Ectodermal cell (in vitro differentiated cells): ENCODE measurements around the gene TTC1.

Experiments used
- H3K27ac ChIP-seq: 2 replicates; pipeline ENCODE4 v1.7.0; 2013; ENCODE audit warnings: mild to moderate bottlenecking, low read depth, low read length; ENCODE audit not compliant: insufficient read depth, poor library complexity, severe bottlenecking
- H3K27me3 ChIP-seq: 2 replicates; pipeline ENCODE4 v1.7.0; 2013; ENCODE audit warnings: mild to moderate bottlenecking, low read length; ENCODE audit not compliant: insufficient read depth, control insufficient read depth, poor library complexity, severe bottlenecking
- H3K36me3 ChIP-seq: one replicate; pipeline ENCODE4 v1.7.0; 2013; ENCODE audit warnings: low read length; ENCODE audit not compliant: control insufficient read depth, insufficient read depth
- H3K4me1 ChIP-seq: one replicate; pipeline ENCODE4 v1.7.0; 2013; ENCODE audit warnings: low read length; ENCODE audit not compliant: control insufficient read depth, insufficient read depth
- H3K4me3 ChIP-seq: 2 replicates; pipeline ENCODE4 v1.7.0; 2013; ENCODE audit warnings: low read depth, low read length, control low read depth; ENCODE audit not compliant: insufficient read depth
- H3K9me3 ChIP-seq: 2 replicates; pipeline ENCODE4 v1.7.0; 2013; ENCODE audit warnings: mild to moderate bottlenecking, low read length, moderate library complexity; ENCODE audit not compliant: control insufficient read depth
- WGBS, 2 experiments: methylation state at CpG; one replicate each; pipeline ENCODE4 v1.1.7; 2013; ENCODE audit warnings: missing lambda C conversion rate in 2 of 2; 5-methylcytosine and 5-hydroxymethylcytosine counted together

The TTC1 gene

GRCh38 chr5:160082614-160083500 lies 73.9 kb downstream of the TTC1 start:
- Histone ChIP-seq H3K27ac (peak overlapping the region; percentile 55), H3K27me3 (no peaks in the 10 kb centered on the region), H3K36me3 (peaks cover 3% of the 10 kb centered on the region), H3K4me3 (no peak overlapping the region), H3K4me1 (peaks cover 6% of the 10 kb centered on the region), H3K9me3 (no peaks in the 10 kb centered on the region)
- WGBS, 2 experiments, result 80 to 83% methylated on average over 9 of the region's 9 CpGs

DNA sequence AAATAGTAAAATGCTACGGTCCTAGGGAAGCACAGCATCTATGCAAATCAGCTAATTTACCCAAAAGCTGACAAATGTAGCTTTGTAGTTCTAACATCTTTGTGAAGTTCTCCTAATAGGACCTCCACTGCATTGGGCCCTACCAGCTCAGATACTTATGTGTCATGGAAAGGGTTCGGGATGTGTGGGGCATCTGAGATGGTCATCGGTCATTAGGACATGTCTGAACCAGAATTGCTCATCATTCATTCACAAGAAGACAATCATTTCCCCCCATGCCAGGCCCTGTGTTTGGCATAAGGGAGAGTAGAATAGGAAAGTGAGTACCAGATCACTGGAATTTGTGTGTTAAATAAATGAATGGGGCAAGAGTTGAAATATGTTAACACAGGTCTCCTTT lies 74.6 kb downstream of the TTC1 start:
- 94 to 96% methylated on average over 3 of the region's 3 CpGs for WGBS, 2 experiments
- H3K4me1 ChIP-seq, result peaks cover 6% of the 10 kb centered on the region
- no peaks in the 10 kb centered on the region for H3K36me3 ChIP-seq
- H3K27ac ChIP-seq, result no peak overlapping the region
- no peaks in the 10 kb centered on the region for H3K9me3 ChIP-seq
- no peaks in the 10 kb centered on the region for H3K27me3 ChIP-seq
- no peak overlapping the region for H3K4me3 ChIP-seq

GRCh38 chr5:160084144-160084543 lies 75.2 kb downstream of the TTC1 start:
- H3K27me3 ChIP-seq, result no peaks in the 10 kb centered on the region
- H3K4me3 ChIP-seq, result no peak overlapping the region
- peaks cover 6% of the 10 kb centered on the region for H3K4me1 ChIP-seq
- WGBS, 2 experiments, result 91 to 95% methylated on average over 1 of the region's 1 CpG
- no peak overlapping the region for H3K27ac ChIP-seq
- H3K9me3 ChIP-seq, result no peaks in the 10 kb centered on the region
- H3K36me3 ChIP-seq, result no peaks in the 10 kb centered on the region

GRCh38 chr5:160087199-160087598 lies 78.3 kb downstream of the TTC1 start:
- Histone ChIP-seq H3K9me3 (no peaks in the 10 kb centered on the region), H3K27ac (no peak overlapping the region), H3K36me3 (no peaks in the 10 kb centered on the region), H3K27me3 (no peaks in the 10 kb centered on the region), H3K4me1 (peaks cover 6% of the 10 kb centered on the region), H3K4me3 (no peak overlapping the region)
- 72 to 83% methylated on average over 1 of the region's 1 CpG for WGBS, 2 experiments

- Histone ChIP-seq H3K36me3 (no peaks in the 10 kb centered on the region), H3K4me1 (peaks cover 11% of the 10 kb centered on the region), H3K27ac (no peak overlapping the region), H3K27me3 (no peaks in the 10 kb centered on the region), H3K9me3 (no peaks in the 10 kb centered on the region), H3K4me3 (no peak overlapping the region)
- 92 to 96% methylated on average over 1 of the region's 1 CpG for WGBS, 2 experiments
These were observed 79.9 kb downstream of the TTC1 start for GRCh38 chr5:160088805-160089204.

DNA sequence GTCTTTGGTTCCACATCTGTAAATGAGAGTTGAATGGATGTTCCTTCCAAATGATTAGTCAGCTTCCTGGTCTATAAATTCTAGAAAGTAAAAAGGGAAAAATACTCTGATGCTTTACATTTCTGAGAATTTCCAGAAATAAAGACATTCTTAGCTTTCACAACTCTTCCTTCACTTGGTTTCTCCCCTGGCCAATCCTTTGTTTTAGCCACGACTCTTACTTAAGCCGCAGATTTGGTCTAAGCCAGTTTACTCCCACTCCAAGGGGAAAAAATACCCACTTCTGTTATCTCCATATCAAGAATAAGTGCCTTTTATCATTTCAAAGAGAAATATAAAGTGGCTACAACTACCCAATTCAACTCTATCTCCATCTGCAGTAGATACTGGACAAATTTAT lies 80.6 kb downstream of the TTC1 start:
- Histone ChIP-seq H3K9me3 (no peaks in the 10 kb centered on the region), H3K36me3 (no peaks in the 10 kb centered on the region), H3K4me3 (no peak overlapping the region), H3K4me1 (peaks cover 11% of the 10 kb centered on the region), H3K27me3 (no peaks in the 10 kb centered on the region), H3K27ac (no peak overlapping the region)
- WGBS, 2 experiments, result 89 to 95% methylated on average over 2 of the region's 2 CpGs

DNA sequence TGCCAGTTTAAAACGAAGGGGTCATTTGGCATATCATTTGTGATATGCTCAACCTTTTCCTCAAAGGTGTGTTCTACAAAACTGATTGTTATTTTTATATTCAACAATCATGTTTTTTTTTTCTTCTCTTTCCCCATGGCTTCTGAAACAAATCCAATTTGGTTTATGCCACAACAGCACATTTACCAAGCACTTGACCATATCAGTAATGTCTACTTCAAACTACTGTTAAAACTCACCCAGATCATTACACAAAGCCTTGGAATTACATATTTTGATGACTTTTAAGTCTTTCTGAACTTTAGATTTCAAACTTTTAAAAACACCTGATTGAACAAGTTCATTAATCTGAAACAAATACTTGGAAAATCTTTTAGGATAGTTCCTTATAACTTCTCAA lies 81.1 kb downstream of the TTC1 start:
- 82 to 100% methylated on average over 1 of the region's 1 CpG for WGBS, 2 experiments
- H3K36me3 ChIP-seq, result no peaks in the 10 kb centered on the region
- H3K4me3 ChIP-seq, result no peak overlapping the region
- H3K4me1 ChIP-seq, result peaks cover 11% of the 10 kb centered on the region
- H3K27ac ChIP-seq, result no peak overlapping the region
- H3K9me3 ChIP-seq, result no peaks in the 10 kb centered on the region
- no peaks in the 10 kb centered on the region for H3K27me3 ChIP-seq

DNA sequence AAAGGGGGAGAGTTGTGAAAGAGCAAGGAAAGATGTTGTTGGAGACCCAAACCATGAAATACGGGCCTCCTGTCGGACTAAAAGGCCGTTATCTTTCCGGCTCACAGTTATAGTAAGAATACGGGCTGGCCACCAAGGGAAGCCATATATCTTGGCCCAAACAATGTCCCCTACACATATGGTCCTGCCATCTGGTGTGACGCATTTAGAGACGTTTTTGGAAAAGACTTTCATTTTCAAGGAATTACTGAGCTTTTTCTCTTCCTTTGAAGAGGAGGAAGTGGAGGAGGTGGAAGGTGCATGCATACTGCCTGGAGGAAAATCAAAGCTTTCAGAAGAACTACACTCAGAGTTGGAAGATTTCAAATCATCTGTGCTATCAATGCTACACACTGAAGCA lies 83.6 kb downstream of the TTC1 start:
- no peak overlapping the region for H3K27ac ChIP-seq

GRCh38 chr5:160092960-160093707 lies 84.2 kb downstream of the TTC1 start:
- Histone ChIP-seq H3K4me1 (peaks cover 11% of the 10 kb centered on the region), H3K9me3 (no peaks in the 10 kb centered on the region), H3K36me3 (no peaks in the 10 kb centered on the region), H3K4me3 (no peak overlapping the region), H3K27ac (peak overlapping the region; percentile 42), H3K27me3 (no peaks in the 10 kb centered on the region)
- 96 to 97% methylated on average over 11 of the region's 11 CpGs for WGBS, 2 experiments

More for the DNA sequence above, 83.6 kb downstream of the TTC1 start:
- whole genome bisulfite sequencing, 2 experiments, result 87 to 91% methylated on average over 7 of the region's 7 CpGs
- no peaks in the 10 kb centered on the region for H3K9me3 ChIP-seq
- no peaks in the 10 kb centered on the region for H3K36me3 ChIP-seq
- H3K27me3 ChIP-seq, result no peaks in the 10 kb centered on the region
- H3K4me1 ChIP-seq, result peaks cover 11% of the 10 kb centered on the region
- no peak overlapping the region for H3K4me3 ChIP-seq

- Histone ChIP-seq H3K36me3 (no peaks in the 10 kb centered on the region), H3K27ac (no peak overlapping the region), H3K4me3 (no peak overlapping the region), H3K9me3 (no peaks in the 10 kb centered on the region), H3K27me3 (no peaks in the 10 kb centered on the region), H3K4me1 (peaks cover 11% of the 10 kb centered on the region)
- 94% methylated on average over 2 of the region's 2 CpGs for WGBS, 2 experiments
These were observed 87.2 kb downstream of the TTC1 start for GRCh38 chr5:160096178-160096577.
